ENCODE data around the gene NCAM1.
"Not testable (repeated sequence)": the region's sequence is repeated elsewhere in the genome, so short reads cannot be mapped to it uniquely, and the experiment has no call there.

Gene NCAM1

GRCh38 chr11:113282898-113283437 is 321.7 kb downstream of the NCAM1 start:
- DNase-seq, result no peak

GRCh38 chr11:113283881-113284280 is 322.7 kb downstream of the NCAM1 start:
- DNase-seq, result no peak

- DNase-seq, result no peak
Observed at GRCh38 chr11:113286009-113286408, 324.8 kb downstream of the NCAM1 start.

- DNase-seq, result peak in 2 of 3 donors; percentile 37 to 43
Observed at GRCh38 chr11:113286509-113287497, 325.6 kb downstream of the NCAM1 start.

- DNase-seq, result no peak
Observed at GRCh38 chr11:113287801-113288200, 326.6 kb downstream of the NCAM1 start.

GRCh38 chr11:113288286-113288863 is 327.2 kb downstream of the NCAM1 start:
- DNase-seq, result no peak

- DNase-seq, result peak; percentile 74 to 82 (median 82)
Observed at GRCh38 chr11:113289431-113290187, 328.4 kb downstream of the NCAM1 start.

- no peak for DNase-seq
Observed at GRCh38 chr11:113293936-113294335, 332.7 kb downstream of the NCAM1 start.

GRCh38 chr11:113295993-113296392 is 334.8 kb downstream of the NCAM1 start:
- no peak for DNase-seq

- no peak for DNase-seq
Observed at GRCh38 chr11:113296447-113297205, 335.4 kb downstream of the NCAM1 start.

- DNase-seq, result not testable (repeated sequence)
Observed at GRCh38 chr11:113298496-113298895, 337.3 kb downstream of the NCAM1 start.

GRCh38 chr11:113304916-113305315 is 343.7 kb downstream of the NCAM1 start:
- DNase-seq, result no peak

- DNase-seq, result peak; percentile 70 to 84 (median 81)
Observed at GRCh38 chr11:113305440-113306336, 344.5 kb downstream of the NCAM1 start.

GRCh38 chr11:113308601-113309000 is 347.4 kb downstream of the NCAM1 start:
- no peak for DNase-seq

- no peak for DNase-seq
Observed at GRCh38 chr11:113311536-113311935, 350.3 kb downstream of the NCAM1 start.

GRCh38 chr11:113313601-113314000 is 352.4 kb downstream of the NCAM1 start:
- no peak for DNase-seq

GRCh38 chr11:113314065-113314388 is 352.8 kb downstream of the NCAM1 start:
- no peak for DNase-seq

GRCh38 chr11:113314389-113315301 is 353.4 kb downstream of the NCAM1 start, which contains the start of gene TTC12:
TTC12 (plus strand) TSS chr11:113314583; CDS start chr11:113316258, 1,675 bp downstream.
- DNase-seq, result peak; percentile 93 to 99 (median 98)

GRCh38 chr11:113315811-113316210 is 354.6 kb downstream of the NCAM1 start:
- DNase-seq, result no peak

- DNase-seq, result no peak
Observed at GRCh38 chr11:113316256-113316655, 355.0 kb downstream of the NCAM1 start.

Measured in suppressor macrophage treated with lipopolysaccharide for 1 hour (primary cell).